NT2/D1 (cell line): ENCODE results near the gene ROR1.

ENCODE experiments used
- SUZ12 ChIP-seq: IDR thresholded peaks from 2 replicates; pipeline ENCODE4 v1.6.1; 2011; ENCODE audit not compliant: insufficient read length, insufficient read depth; ENCODE audit errors: extremely low read depth
- YY1 ChIP-seq: IDR thresholded peaks from 2 replicates; pipeline ENCODE4 v1.6.1; 2011; ENCODE audit not compliant: insufficient read length, insufficient read depth
- ZNF274 ChIP-seq: IDR thresholded peaks from 2 replicates; pipeline ENCODE4 v1.6.1; 2011; ENCODE audit warnings: mild to moderate bottlenecking, low read depth, low read length

DNA sequence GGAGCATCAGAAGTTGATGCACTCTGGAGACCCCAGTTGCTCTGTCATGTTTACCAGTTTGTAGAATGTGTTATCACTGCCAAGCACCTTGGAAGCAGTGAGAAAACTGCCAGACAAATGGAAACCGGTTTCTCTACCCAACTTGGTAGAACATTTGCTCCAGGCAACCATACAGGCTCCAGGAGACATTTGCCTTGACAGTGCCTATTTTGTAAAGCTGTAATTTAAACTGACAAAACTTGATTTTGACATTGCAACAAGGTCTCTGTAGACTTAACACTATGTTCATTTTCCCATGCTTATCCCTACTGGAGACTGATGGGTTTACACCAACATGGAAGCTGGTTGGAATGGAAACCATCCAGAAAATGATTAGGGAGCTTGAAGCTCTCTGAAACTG lies 97.6 kb downstream of the ROR1 start:
- TF ChIP-seq YY1 (no peak), ZNF274 (no peak), SUZ12 (no peak)
